ENCODE data around the gene MED31. TPM values are rescaled to one million over a fixed set of nuclear protein-coding genes. Genes with fewer than 3 reads are reported as not detected.

MED31 gene
- total and polyA plus RNA-seq, 2 of the 4 experiments (the other 2 are of a cell fraction), result 5.6 to 11.6 TPM

- TF ChIP-seq CTCF (conservative IDR thresholded peaks at IDR 0.05; ENCODE audit: low read depth, low read length) (no peak), CEBPB (IDR thresholded peaks at IDR 0.05; ENCODE audit: low read depth, low read length) (no peak), FOS (IDR thresholded peaks at IDR 0.05; ENCODE audit: low read depth, low read length) (no peak)
These were observed 10.7 kb downstream of the MED31 start, which contains the start of the genes KIAA0753 and TXNDC17 (continued) for GRCh38 chr17:6640536-6641246.
